PC-3 (cell line): ENCODE measurements around the gene LUC7L2.
"Not testable (repeated sequence)": the region's sequence is repeated elsewhere in the genome, so short reads cannot be mapped to it uniquely, and the experiment has no call there.

ENCODE experiments used
- EZH2 ChIP-seq: fragments of 300-600 bp; sonication (generic); IDR thresholded peaks from one replicate; pipeline ENCODE4 v1.6.1; 2017; ENCODE audit warnings: antibody characterized with exemption, mild to moderate bottlenecking, low read length; ENCODE audit not compliant: unreplicated experiment
- EZH2phosphoT487 ChIP-seq: fragments of 300-600 bp; sonication (generic); IDR thresholded peaks from 2 replicates; pipeline ENCODE4 v1.6.1; 2018; ENCODE audit warnings: mild to moderate bottlenecking, antibody characterized with exemption, low read length, borderline replicate concordance
- TF ChIP-seq, protein P1 (sequence below): fragments of 300-600 bp; sonication (generic); conservative IDR thresholded peaks from 2 replicates; pipeline ENCODE4 v1.5.1; 2017; ENCODE audit warnings: antibody characterized with exemption, low read depth, mild to moderate bottlenecking, low read length

DNA sequence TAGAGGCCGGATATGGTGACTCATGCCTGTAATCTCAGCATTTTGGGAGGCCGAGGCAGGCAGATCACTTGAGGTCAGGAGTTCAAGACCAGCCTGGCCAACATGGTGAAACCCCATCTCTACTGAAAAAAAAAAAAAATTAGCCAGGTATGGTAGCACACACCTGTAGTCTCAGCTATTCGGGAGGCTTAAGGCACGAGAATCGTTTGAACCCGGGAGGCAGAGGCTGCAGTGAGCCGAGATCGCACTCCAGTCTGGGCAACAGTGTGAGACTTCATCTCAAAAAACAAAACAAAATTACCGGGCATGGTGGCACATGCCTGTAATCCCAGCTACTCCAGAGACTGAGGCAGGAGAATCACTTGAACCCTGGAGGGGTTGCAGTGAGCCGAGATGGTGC is 66.0 kb downstream of the LUC7L2 start:
- TF ChIP-seq, protein P1, sequence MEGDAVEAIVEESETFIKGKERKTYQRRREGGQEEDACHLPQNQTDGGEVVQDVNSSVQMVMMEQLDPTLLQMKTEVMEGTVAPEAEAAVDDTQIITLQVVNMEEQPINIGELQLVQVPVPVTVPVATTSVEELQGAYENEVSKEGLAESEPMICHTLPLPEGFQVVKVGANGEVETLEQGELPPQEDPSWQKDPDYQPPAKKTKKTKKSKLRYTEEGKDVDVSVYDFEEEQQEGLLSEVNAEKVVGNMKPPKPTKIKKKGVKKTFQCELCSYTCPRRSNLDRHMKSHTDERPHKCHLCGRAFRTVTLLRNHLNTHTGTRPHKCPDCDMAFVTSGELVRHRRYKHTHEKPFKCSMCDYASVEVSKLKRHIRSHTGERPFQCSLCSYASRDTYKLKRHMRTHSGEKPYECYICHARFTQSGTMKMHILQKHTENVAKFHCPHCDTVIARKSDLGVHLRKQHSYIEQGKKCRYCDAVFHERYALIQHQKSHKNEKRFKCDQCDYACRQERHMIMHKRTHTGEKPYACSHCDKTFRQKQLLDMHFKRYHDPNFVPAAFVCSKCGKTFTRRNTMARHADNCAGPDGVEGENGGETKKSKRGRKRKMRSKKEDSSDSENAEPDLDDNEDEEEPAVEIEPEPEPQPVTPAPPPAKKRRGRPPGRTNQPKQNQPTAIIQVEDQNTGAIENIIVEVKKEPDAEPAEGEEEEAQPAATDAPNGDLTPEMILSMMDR: not testable (repeated sequence)
- TF ChIP-seq EZH2phosphoT487, EZH2: not testable (repeated sequence)
